ENCODE data around the gene DSP.

DNA sequence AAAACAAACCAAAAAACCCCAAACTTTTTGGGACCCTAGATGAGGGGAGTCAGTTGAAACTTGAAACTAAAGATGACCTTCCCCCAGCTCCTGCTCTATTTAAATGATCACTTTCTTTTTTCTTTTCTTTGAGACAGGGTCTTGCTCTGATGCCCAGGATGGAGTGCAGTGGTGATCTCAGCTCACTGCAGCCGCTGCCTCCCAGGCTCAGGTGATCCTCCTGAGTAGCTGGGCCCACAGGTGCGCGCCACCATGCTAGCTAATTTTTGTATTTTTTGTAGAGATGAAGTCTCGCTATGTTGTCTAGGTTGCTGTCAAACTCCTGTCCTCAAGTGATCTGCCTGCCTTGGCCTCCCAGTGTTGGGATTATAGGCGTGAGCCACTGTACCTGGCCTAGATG, 7.3 kb upstream of the DSP start:
- TF ChIP-seq, protein P1, sequence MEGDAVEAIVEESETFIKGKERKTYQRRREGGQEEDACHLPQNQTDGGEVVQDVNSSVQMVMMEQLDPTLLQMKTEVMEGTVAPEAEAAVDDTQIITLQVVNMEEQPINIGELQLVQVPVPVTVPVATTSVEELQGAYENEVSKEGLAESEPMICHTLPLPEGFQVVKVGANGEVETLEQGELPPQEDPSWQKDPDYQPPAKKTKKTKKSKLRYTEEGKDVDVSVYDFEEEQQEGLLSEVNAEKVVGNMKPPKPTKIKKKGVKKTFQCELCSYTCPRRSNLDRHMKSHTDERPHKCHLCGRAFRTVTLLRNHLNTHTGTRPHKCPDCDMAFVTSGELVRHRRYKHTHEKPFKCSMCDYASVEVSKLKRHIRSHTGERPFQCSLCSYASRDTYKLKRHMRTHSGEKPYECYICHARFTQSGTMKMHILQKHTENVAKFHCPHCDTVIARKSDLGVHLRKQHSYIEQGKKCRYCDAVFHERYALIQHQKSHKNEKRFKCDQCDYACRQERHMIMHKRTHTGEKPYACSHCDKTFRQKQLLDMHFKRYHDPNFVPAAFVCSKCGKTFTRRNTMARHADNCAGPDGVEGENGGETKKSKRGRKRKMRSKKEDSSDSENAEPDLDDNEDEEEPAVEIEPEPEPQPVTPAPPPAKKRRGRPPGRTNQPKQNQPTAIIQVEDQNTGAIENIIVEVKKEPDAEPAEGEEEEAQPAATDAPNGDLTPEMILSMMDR (IDR thresholded peaks at IDR 0.05; ENCODE audit: poor library complexity), result no peak
- TF ChIP-seq EZH2 (IDR thresholded peaks at IDR 0.05; ENCODE audit: borderline replicate concordance), result no peak
- no peak for TF ChIP-seq EZH2phosphoT487 (IDR thresholded peaks at IDR 0.05; ENCODE audit: low read depth, severe bottlenecking, unreplicated experiment)

Measured in hepatocyte (in vitro differentiated cells).